G401 (cell line): ENCODE measurements around the gene SPATA22. TPM values are rescaled to one million over a fixed set of nuclear protein-coding genes. Genes with fewer than 3 reads are reported as not detected.
"Not testable (repeated sequence)": the region's sequence is repeated elsewhere in the genome, so short reads cannot be mapped to it uniquely, and the experiment has no call there.

Experiments used
- DNase-seq: peaks from one replicate; pipeline ENCODE4 v3.0.0-alpha.2; 2015; ENCODE audit warnings: low spot score
- in situ Hi-C: cut with HindIII; loops from 2 replicates; pipeline ENCODE4 v1.10.0; 2016; ENCODE audit warnings: low sequenced_read_pairs, mixed read lengths
- total RNA-seq: library from RNA; depleted of rRNA; stranded (reverse); fragments of >200 nt; shearing (Covaris generic); gene quantifications from 2 replicates; pipeline ENCODE4 v1.2.3, GENCODE V29; 2014; rRNA removed

The SPATA22 gene
- not detected in 2 replicates for total RNA-seq

- DNase-seq: no peak
- in situ Hi-C loops: no loop called here
These were observed at the start of gene SPATA22 for GRCh38 chr17:3471599-3471998. Gene SPATA22 (minus strand): TSS chr17:3471819. CDS start chr17:3469325, 2,494 bp downstream.

- in situ Hi-C loops, DNase-seq: not testable (repeated sequence)
These were observed 47.9 kb upstream of the SPATA22 start for GRCh38 chr17:3519472-3519871.

- in situ Hi-C loops: no loop called here
- no peak for DNase-seq
These were observed 43.3 kb upstream of the SPATA22 start for GRCh38 chr17:3514873-3515272.

GRCh38 chr17:3514167-3514566 is 42.5 kb upstream of the SPATA22 start:
- DNase-seq, in situ Hi-C loops: not testable (repeated sequence)

- DNase-seq: no peak
- in situ Hi-C loops: no loop called here
These were observed 41.9 kb upstream of the SPATA22 start for GRCh38 chr17:3513305-3514035.

- DNase-seq: peak; percentile 30
- in situ Hi-C loops: no loop called here
These were observed 41.0 kb upstream of the SPATA22 start for GRCh38 chr17:3512505-3513171.

GRCh38 chr17:3511852-3512504 is 40.4 kb upstream of the SPATA22 start:
- in situ Hi-C loops: no loop called here
- DNase-seq: no peak

- in situ Hi-C loops: no loop called here
- no peak for DNase-seq
These were observed 38.5 kb upstream of the SPATA22 start for GRCh38 chr17:3510090-3510489.

- in situ Hi-C loops: no loop called here
- no peak for DNase-seq
These were observed 36.2 kb upstream of the SPATA22 start for GRCh38 chr17:3507869-3508268.

GRCh38 chr17:3507071-3507470 is 35.5 kb upstream of the SPATA22 start:
- DNase-seq: no peak
- in situ Hi-C loops: no loop called here

GRCh38 chr17:3506054-3506453 is 34.4 kb upstream of the SPATA22 start:
- no peak for DNase-seq
- in situ Hi-C loops: no loop called here

- in situ Hi-C loops: no loop called here
- DNase-seq: no peak
These were observed 33.4 kb upstream of the SPATA22 start for GRCh38 chr17:3505008-3505407.

- DNase-seq: peak; percentile 49
- in situ Hi-C loops: no loop called here
These were observed 31.7 kb upstream of the SPATA22 start for GRCh38 chr17:3503285-3503684.

- in situ Hi-C loops: no loop called here
- DNase-seq: peak; percentile 2
These were observed 30.8 kb upstream of the SPATA22 start for GRCh38 chr17:3502466-3502865.

- in situ Hi-C loops: no loop called here
- DNase-seq: no peak
These were observed 29.7 kb upstream of the SPATA22 start for GRCh38 chr17:3501344-3501743.

- in situ Hi-C loops: no loop called here
- DNase-seq: no peak
These were observed 25.5 kb upstream of the SPATA22 start for GRCh38 chr17:3497101-3497500.

- in situ Hi-C loops: no loop called here
These were observed 14.0 kb upstream of the SPATA22 start for GRCh38 chr17:3485481-3486068.

GRCh38 chr17:3482852-3483251 is 11.2 kb upstream of the SPATA22 start:
- in situ Hi-C loops: no loop called here
- DNase-seq: no peak

More at GRCh38 chr17:3485481-3486068, 14.0 kb upstream of the SPATA22 start:
- no peak for DNase-seq

GRCh38 chr17:3479988-3480387 is 8.4 kb upstream of the SPATA22 start:
- in situ Hi-C loops: no loop called here

More at GRCh38 chr17:3479988-3480387, 8.4 kb upstream of the SPATA22 start:
- no peak for DNase-seq
